AML-193 (cell line): Measurements from ENCODE around the gene POLK.
"Not testable (repeated sequence)": the region's sequence is repeated elsewhere in the genome, so short reads cannot be mapped to it uniquely, and the experiment has no call there.

ENCODE experiments used
- DNase-seq, 2 experiments: peaks; one replicate each; lab custom pipeline; 2025; lab: John Stamatoyannopoulos, UW

Gene POLK

GRCh38 chr5:75511435-75512382, at the start of gene POLK, which contains the start of gene CERT1:
TSS of gene POLK (plus strand) at chr5:75511891.
TSS of gene CERT1 (minus strand) at chr5:75511629. CDS start at chr5:75511207, 422 bp downstream.
- peak; percentile 91 for DNase-seq

DNA sequence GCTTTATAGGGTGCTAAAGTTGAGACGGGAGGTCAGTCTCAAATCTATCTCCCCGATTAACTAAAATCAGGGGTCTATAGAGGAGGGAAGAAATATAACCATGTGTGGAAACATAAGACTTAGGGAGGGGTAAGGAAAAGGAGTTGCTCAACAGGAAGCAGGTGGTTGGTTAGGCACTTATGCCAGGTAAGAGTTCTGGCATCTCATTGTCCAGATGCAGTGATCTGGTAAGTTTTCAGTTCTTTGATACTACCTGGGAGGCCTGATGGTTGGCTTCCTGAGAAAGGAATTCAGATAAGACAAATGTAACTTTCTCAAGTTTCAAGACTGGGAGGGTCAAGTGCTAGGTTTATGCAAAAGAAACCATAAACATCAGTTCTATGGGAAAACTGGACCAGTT, 48.0 kb upstream of the POLK start:
- DNase-seq: no peak

DNA sequence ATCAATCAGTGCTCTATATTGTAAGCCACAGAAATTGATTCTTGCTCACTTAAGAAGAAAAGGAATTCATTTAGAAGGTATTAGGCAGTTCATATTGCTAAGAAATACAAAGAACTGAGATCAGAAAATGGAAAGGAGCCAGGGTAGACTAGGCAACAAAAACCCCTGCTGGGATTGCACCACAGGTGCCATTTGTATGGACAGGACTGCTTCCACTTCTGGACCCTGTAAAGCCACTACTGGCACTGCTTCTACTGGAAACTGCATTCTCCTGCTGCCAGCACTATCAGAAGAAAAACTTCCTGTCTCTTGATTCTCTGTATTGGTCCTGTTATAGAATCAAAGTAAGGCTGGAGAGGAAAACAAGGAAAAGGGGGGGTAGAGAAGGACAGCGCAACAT, 46.2 kb upstream of the POLK start:
- no peak for DNase-seq

- no peak for DNase-seq
Measured at GRCh38 chr5:75466006-75466716, 45.5 kb upstream of the POLK start.

- no peak for DNase-seq
Measured at GRCh38 chr5:75468593-75468992, 43.1 kb upstream of the POLK start.

DNA sequence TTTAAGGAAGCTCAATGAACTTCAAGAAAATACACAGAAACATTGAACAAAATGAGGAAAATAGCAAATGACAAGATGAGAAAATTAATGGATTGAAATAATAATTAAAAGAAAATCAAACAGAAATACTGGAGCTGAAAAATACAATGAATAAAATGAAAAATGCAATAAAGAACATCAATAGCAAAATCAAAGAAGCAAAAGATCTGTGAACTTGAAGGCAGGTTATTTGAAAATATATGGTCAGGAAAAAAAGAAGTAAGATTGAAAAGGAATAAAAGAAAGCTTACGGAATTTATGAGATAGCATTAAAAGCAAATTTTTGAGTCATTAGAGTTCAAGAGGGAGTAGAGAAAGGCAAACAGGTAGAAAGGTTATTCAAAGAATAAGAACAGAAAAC, 42.7 kb upstream of the POLK start:
- no peak for DNase-seq

DNA sequence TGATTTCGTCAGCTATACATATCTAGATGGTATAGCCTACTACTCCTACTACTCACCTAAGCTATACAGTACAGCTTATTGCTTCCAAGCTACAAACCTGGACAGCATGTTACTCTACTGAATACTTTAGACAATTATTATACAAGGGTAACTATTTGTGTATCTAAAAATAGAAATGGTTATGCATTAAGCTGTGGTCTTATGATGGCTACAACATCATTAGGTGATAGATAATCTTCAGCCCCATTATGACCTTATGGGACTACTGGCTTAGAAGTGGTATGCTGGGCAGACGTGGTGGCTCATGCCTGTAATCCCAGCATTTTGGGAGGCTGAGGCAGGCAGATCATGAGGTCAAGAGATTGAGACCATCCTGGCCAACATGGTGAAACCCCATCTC, 40.5 kb upstream of the POLK start:
- DNase-seq: no peak

DNA sequence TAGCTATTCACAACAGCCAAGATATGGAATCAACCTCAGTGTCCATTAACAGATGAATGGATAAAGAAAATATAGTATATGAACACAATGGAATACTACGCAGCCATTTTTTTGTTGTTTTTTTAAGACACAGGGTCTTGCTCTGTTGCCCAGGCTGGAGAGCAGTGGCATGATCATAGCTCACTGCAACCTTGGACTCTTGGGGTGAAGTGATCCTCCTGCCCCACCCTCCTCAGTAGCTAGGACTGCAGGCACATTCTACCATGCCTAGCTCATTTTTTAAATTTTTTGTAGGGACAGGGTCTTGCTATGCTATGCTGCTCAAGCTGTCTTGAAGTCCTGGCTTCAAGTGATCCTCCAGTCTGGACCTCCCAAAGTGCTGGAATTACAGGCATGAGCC, 38.7 kb upstream of the POLK start:
- no peak for DNase-seq

- no peak for DNase-seq
Measured at GRCh38 chr5:75473463-75473862, 38.2 kb upstream of the POLK start.

- no peak for DNase-seq
Measured at GRCh38 chr5:75475364-75475763, 36.3 kb upstream of the POLK start.

DNA sequence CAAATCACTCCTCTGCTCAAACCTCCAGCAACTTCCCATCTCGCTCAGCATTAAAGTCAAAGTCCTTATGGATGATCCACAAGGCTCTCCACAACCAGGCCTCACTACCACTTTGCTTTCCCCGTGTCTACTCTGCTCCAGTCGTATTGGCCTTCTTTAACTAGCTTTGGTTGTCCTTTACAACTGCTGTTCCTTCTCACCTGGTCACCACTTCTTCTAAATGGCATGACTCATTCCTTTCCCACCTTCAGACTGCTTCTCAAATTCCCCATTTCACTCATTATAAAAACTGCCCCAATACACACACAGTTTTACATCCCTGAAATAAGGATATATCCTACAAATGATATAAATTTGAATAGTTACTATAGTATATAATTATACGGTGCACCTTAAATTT, 30.7 kb upstream of the POLK start:
- DNase-seq: no peak

- no peak for DNase-seq
Measured at GRCh38 chr5:75482482-75482881, 29.2 kb upstream of the POLK start.

DNA sequence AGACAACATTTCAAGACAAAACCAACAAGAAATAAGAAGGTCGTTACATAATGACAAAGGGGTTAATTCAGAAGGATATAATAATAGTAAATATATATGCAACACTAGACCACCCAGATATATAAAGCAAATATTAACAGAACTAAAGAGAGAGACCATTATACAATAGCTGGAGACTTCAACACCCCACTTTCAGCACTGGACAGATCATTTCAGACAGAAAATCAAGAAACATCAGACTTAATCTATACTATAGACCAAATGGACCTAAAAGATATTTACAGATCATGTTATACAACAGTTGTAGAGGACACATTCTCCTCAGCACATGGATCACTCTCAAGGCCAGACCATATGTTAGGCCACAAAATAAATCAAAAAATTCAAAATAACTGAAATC, 27.1 kb upstream of the POLK start:
- no peak for DNase-seq

- DNase-seq: not testable (repeated sequence)
Measured at GRCh38 chr5:75489847-75490246, 21.8 kb upstream of the POLK start.

DNA sequence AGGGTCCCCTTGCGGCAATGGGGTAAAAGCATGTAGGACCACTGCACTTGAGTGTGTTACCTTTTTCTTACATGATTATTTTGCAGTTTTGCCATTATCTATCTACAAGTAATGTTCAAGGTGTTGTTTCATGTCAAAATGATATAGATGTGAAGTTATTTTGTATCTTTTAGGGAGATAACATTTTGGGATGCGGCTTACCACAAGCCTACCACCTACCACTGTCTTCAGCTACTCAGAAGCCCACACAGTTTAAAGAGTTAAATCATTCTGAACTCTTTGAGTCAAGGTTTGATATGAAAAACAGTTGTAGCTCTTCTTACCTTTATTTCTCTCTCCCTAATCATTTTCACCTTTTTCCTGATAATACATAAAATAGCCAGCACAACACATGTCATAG, 20.1 kb upstream of the POLK start:
- DNase-seq: no peak

DNA sequence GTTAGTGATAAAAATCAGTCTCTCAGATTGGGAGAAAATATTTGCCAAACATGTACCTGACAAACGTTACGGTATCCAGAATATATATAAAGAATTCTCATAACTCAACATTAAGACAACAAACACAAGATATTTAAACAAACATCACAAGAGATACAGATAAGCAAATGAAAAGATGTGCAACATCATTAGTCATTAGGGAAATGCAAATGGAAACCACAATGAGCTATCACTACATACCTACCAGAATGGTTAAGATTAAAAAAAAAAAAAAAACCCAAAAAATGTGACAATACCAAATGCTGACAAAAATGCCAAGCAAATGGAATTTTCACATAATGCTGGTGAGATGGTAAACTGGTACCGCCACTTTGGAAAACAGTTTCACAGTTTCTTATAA, 15.7 kb upstream of the POLK start:
- DNase-seq: no peak

GRCh38 chr5:75498208-75498777, 13.4 kb upstream of the POLK start:
- DNase-seq: no peak

GRCh38 chr5:75498875-75499274, 12.8 kb upstream of the POLK start:
- not testable (repeated sequence) for DNase-seq

DNA sequence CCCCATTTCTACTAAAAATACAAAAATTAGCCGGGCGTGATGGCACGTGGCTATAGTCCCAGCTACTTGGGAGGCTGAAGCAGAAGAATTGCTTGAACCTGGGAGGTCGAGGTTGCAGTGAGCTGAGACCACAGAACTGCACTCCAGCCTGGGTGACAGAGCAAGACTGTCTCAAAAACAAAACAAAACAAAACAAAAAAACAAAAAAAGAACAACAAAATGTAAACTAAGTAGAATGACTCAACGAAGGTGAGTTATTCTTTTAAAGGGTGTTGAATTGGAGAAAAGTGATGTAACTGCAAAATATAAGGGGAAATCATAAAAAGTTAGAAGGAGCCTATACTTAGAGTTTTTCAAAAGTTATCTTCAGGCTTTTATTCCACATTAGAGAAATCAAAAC, 6.6 kb upstream of the POLK start:
- not testable (repeated sequence) for DNase-seq

DNA sequence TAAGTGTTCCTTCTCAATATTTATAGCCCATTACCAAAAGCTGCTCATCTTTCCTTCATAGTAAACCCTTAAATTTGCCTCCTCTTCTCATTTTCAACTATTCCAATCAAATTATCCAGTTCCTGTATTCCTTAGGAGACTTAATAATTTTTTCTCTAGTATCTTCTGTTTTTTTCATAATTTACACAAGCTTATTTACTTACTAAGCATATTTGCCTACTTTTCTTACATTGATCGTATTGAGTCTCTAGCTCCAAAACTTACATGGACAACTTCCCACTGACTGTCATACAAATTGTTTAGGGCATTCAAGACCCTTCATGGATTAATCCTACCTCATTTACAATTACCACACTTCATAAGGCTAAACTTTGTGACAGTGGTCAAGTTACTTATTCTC, 3.9 kb upstream of the POLK start:
- DNase-seq: no peak

- DNase-seq: peak; percentile 30 to 42
Measured at GRCh38 chr5:75509546-75509945, 2.1 kb upstream of the POLK start.

GRCh38 chr5:75509956-75510355, 1.7 kb upstream of the POLK start:
- DNase-seq: peak; percentile 39 to 42

DNA sequence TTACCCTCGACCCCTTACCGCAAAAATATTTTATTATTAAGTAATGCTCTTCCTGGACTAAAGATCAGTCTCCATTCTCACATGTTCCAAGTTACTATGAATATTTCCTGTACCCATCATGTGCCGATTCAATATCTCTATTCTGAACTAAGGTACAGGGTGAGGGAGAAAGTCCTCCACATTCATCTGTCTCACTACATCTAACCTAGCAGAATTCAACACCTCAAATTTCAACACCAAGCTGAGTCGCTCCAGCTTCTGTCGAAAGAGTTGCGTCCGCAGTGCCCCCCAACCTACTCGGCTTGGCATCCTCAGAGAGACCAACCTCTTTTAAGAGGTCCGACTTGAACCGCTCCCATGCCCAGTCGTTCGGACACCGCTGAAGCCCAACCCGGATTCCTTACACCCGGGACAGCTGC, 1.3 kb upstream of the POLK start:
- DNase-seq: no peak
